NCI-H345 treated with DMSO at 0.1 percent for 48 hours (cell line): ENCODE measurements around the gene ST8SIA6.
"Not testable (repeated sequence)": the region's sequence is repeated elsewhere in the genome, so short reads cannot be mapped to it uniquely, and the experiment has no call there.

Source experiments
- DNase-seq: peaks from one replicate; lab custom pipeline; 2025; ENCODE audit not compliant: unreplicated experiment; lab: John Stamatoyannopoulos, UW

Gene ST8SIA6

DNA sequence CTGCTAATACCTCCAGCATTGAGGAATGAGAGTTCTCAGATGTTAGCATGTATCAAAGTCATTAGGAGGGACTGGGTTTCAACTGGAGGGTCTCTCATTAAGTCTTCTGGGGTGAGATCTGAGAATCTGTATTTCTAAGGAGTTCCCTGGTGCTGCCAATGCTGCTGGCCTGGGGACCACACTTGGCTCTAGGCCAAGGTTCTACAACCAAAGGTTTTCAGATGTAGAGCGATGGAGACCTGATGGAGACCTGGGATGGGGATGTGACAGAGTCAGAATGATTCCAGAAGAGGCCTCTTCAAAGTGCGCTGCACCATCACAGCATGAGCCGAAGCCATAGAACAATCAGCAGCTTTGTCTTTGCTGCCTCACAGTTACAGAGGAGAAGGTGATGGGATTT, 27.2 kb downstream of the ST8SIA6 start:
- no peak for DNase-seq

DNA sequence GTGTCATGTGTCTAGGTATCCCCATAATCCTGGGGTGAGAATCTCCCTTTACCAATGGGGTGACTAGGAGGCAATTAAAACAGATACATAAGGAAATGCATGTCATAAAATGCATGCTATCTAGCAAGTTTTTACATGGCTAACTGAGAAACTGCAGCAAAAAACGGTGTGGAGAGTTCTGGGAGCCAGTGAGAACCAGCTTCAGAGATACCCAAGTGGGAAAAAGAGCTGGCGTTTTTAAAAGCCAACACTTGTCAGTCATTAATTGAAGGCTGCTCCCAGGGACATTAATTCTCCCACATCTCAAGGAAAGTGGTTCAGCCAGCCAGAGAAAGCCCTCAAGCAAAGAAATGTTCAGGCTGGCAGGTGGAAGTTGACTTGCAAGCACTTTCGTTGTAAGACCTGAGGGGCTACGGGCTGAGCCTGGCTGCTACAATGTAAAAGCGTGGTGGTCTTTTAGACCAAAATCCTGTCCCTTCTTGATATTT, 28.1 kb downstream of the ST8SIA6 start:
- no peak for DNase-seq

- no peak for DNase-seq
Observed at GRCh38 chr10:17425584-17426262, 28.7 kb downstream of the ST8SIA6 start.

- DNase-seq: no peak
Observed at GRCh38 chr10:17423632-17424186, 30.7 kb downstream of the ST8SIA6 start.

GRCh38 chr10:17422931-17423330, 31.5 kb downstream of the ST8SIA6 start:
- DNase-seq: no peak

- DNase-seq: no peak
Observed at GRCh38 chr10:17418249-17418648, 36.1 kb downstream of the ST8SIA6 start.

- DNase-seq: no peak
Observed at GRCh38 chr10:17416442-17417211, 37.8 kb downstream of the ST8SIA6 start.

- no peak for DNase-seq
Observed at GRCh38 chr10:17415046-17415658, 39.2 kb downstream of the ST8SIA6 start.

- DNase-seq: no peak
Observed at GRCh38 chr10:17414484-17414883, 39.9 kb downstream of the ST8SIA6 start.

GRCh38 chr10:17413876-17414275, 40.5 kb downstream of the ST8SIA6 start:
- no peak for DNase-seq

- DNase-seq: no peak
Observed at GRCh38 chr10:17412323-17412722, 42.1 kb downstream of the ST8SIA6 start.

DNA sequence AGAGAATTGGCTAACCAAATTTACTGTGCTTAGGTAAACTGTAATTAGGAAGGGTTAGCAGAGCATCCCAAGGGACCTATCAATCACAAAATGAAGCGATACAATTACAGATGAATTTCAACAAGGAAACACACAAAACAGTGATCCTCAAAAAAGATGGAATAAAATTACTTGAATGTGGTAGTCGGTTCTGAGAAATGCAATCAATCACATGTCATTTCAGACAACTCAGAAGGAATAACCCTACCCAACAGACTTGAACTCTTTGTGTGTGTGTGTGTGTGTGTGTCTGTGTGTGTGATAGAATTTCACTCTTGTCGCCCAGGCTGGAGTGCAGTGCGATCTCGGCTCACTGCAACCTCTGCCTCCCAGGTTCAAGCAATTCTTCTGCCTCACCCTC, 43.5 kb downstream of the ST8SIA6 start:
- DNase-seq: no peak

- no peak for DNase-seq
Observed at GRCh38 chr10:17409170-17409733, 45.1 kb downstream of the ST8SIA6 start.

GRCh38 chr10:17407047-17407446, 47.3 kb downstream of the ST8SIA6 start:
- no peak for DNase-seq

- no peak for DNase-seq
Observed at GRCh38 chr10:17406036-17406834, 48.2 kb downstream of the ST8SIA6 start.

DNA sequence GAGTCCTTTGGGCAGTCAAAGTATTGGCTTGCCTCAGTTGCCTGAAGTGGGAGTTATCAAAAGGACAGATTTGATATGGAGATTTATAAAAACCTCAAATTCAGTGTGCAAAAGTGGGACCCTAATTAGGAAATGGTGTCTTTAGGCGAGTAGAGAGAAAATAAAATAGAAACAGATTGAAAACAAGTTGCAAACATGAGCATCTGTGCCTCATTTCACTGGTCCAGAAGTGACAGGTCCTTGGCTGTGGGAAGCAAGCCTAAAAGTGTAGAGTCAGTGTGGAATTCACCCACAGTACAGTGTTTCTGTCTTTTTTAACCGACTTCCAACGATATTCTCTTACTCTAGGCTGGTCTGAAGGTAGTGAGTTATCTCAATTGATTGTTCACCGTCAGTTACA, 51.2 kb downstream of the ST8SIA6 start:
- DNase-seq: no peak

GRCh38 chr10:17402040-17402439, 52.4 kb downstream of the ST8SIA6 start:
- not testable (repeated sequence) for DNase-seq

DNA sequence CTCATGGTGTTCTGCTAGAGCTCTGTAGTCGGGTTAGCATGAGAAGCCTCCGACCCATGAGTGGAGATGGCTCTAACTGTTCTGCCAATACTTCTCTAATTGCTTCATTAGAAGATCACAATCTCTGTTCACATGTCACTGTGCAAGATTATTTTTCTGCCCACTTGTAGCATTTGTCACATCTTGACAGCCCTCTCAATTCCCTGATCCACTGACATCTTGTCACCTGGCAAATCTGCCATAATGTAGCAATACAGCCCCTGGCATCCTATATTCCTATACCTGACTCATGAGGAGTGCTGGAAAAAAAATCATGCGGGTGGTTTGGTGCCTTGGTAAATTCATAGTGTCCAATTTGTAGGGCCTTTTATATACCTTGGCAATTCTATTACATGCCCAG, 58.4 kb downstream of the ST8SIA6 start:
- DNase-seq: no peak

DNA sequence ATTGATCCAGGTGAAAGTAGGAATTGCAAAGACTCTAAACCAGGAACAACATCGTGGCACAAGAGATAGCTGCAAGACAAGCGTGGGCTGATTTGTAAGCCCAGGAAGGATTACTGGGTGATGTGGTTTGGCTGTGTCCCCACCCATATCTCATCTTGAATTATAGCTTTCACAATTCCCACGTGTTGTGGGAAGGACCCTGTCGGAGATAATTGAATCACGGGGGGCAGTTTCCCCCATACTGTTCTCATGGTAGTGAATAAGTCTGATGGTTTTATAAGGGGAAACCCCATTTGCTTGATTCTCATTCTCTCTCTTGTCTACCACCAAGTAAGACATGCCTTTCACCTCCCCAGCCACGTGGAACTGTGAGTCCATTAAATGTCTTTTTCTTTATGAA, 59.5 kb downstream of the ST8SIA6 start:
- no peak for DNase-seq

DNA sequence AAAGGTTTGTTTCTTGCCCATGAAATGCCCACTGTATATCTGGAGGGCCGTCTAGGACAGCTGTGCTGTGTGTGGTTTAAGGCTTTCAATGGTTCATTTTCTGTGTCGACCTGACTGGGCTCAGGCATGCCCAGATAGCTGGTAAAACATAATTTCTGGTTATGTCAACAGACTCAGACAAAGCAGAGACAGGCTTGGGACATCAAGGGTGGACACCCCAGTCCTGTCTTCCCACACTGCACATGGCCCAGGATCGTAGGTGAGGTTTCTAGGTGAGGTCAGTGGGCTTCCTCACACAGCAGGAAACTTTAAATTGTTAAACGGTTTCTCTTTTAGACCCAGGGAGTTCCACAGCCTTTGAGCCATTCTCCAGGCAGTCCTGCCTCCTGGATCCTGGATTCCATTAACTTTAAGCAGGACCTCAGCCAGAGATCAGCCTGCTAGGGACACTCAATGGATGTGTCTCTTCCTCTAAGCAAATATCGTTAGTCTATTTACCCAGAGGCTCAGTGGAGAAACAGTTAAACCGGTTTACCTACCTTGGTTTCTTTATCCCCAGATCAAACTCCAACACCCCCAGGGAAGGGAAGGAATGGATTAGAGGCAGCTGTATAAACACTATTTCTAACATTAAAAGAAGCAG, 66.4 kb downstream of the ST8SIA6 start:
- DNase-seq: peak; percentile 78
